Measurements from ENCODE around the gene RLBP1. TPM values are rescaled to one million over a fixed set of nuclear protein-coding genes. Genes with fewer than 3 reads are reported as not detected.

RLBP1 gene
- polyA plus RNA-seq, 1 donor from 2014 or later = 0.16 TPM

DNA sequence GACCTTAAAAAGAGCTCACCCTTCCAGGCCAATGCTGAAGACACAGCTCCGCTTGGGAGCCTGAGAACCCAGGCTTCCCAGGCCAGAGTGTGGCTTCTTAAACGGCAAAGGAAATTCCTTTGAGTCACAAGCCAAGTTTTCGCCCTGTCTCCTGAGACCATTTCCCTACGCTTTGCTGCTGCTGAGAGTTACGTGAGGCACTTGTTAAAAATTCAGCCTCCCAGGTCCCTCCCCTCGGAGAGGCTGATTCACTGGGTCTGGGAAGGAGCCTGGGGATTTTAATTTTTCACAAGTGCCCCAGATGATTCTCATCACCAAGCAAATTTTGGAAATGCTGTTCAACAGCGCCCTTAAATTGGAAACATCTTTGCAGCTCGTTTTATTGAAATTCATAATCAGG, 25.5 kb downstream of the RLBP1 start:
- Histone ChIP-seq H3K9ac (ENCODE audit: low read length) (no peak overlapping the region), H3K79me2 (replicated peaks; ENCODE audit: insufficient read depth, low read length) (no peaks in the 10 kb centered on the region), H3K4me3 (ENCODE audit: low read length) (no peak overlapping the region), H3K27ac (ENCODE audit: low read length) (no peak overlapping the region), H4K20me1 (ENCODE audit: insufficient read depth) (no peaks in the 10 kb centered on the region), H3K9me3 (ENCODE audit: low read length) (no peaks in the 10 kb centered on the region), H3K4me2 (ENCODE audit: low read length) (no peak overlapping the region), H3K27me3 (ENCODE audit: insufficient read depth, low read depth, low read length) (no peaks in the 10 kb centered on the region), H3K36me3 (ENCODE audit: insufficient read depth, low read length) (peaks cover 11% of the 10 kb centered on the region), H3K9me2 (ENCODE audit: insufficient read depth, low read length) (no peaks in the 10 kb centered on the region), H3F3A (ENCODE audit: insufficient read depth, low read length, poor library complexity, severe bottlenecking) (no peaks in the 10 kb centered on the region), H2AFZ (ENCODE audit: low read depth, low read length) (no peak overlapping the region)
- TF ChIP-seq, protein P1, sequence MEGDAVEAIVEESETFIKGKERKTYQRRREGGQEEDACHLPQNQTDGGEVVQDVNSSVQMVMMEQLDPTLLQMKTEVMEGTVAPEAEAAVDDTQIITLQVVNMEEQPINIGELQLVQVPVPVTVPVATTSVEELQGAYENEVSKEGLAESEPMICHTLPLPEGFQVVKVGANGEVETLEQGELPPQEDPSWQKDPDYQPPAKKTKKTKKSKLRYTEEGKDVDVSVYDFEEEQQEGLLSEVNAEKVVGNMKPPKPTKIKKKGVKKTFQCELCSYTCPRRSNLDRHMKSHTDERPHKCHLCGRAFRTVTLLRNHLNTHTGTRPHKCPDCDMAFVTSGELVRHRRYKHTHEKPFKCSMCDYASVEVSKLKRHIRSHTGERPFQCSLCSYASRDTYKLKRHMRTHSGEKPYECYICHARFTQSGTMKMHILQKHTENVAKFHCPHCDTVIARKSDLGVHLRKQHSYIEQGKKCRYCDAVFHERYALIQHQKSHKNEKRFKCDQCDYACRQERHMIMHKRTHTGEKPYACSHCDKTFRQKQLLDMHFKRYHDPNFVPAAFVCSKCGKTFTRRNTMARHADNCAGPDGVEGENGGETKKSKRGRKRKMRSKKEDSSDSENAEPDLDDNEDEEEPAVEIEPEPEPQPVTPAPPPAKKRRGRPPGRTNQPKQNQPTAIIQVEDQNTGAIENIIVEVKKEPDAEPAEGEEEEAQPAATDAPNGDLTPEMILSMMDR (IDR thresholded peaks at IDR 0.05; ENCODE audit: poor library complexity, severe bottlenecking) = no peak
- TF ChIP-seq EP300 (conservative IDR thresholded peaks at IDR 0.05; ENCODE audit: poor library complexity, severe bottlenecking) (no peak), RAD21 (conservative IDR thresholded peaks at IDR 0.05) (no peak), POLR2AphosphoS5 (IDR thresholded peaks at IDR 0.05) (no peak), SMC3 (conservative IDR thresholded peaks at IDR 0.05; ENCODE audit: poor library complexity) (no peak), REST (IDR thresholded peaks at IDR 0.05; ENCODE audit: borderline replicate concordance) (no peak), MXI1 (conservative IDR thresholded peaks at IDR 0.05; ENCODE audit: poor library complexity, severe bottlenecking) (no peak), TAF1 (IDR thresholded peaks at IDR 0.05; ENCODE audit: low read depth) (no peak), EZH2 (IDR thresholded peaks at IDR 0.05; ENCODE audit: borderline replicate concordance, insufficient read depth, low read length, poor library complexity, severe bottlenecking) (no peak)

GRCh38 chr15:89194608-89195007, 26.8 kb downstream of the RLBP1 start:
- no peak for TF ChIP-seq POLR2AphosphoS5 (IDR thresholded peaks at IDR 0.05)
- no peak for TF ChIP-seq EP300 (conservative IDR thresholded peaks at IDR 0.05; ENCODE audit: poor library complexity, severe bottlenecking)
- TF ChIP-seq, protein P1 (IDR thresholded peaks at IDR 0.05; ENCODE audit: poor library complexity, severe bottlenecking) = no peak
- no peak for TF ChIP-seq RAD21 (conservative IDR thresholded peaks at IDR 0.05)
- TF ChIP-seq EZH2 (IDR thresholded peaks at IDR 0.05; ENCODE audit: borderline replicate concordance, insufficient read depth, low read length, poor library complexity, severe bottlenecking) = no peak
- no peak for TF ChIP-seq REST (IDR thresholded peaks at IDR 0.05; ENCODE audit: borderline replicate concordance)
- TF ChIP-seq SMC3 (conservative IDR thresholded peaks at IDR 0.05; ENCODE audit: poor library complexity) = no peak
- TF ChIP-seq MXI1 (conservative IDR thresholded peaks at IDR 0.05; ENCODE audit: poor library complexity, severe bottlenecking) = no peak
- no peak for TF ChIP-seq TAF1 (IDR thresholded peaks at IDR 0.05; ENCODE audit: low read depth)
- no peaks in the 10 kb centered on the region for H3K27me3 ChIP-seq (ENCODE audit: insufficient read depth, low read depth, low read length)
- H3K4me2 ChIP-seq (ENCODE audit: low read length) = no peak overlapping the region
- H3K27ac ChIP-seq (ENCODE audit: low read length) = no peak overlapping the region
- H3K36me3 ChIP-seq (ENCODE audit: insufficient read depth, low read length) = peaks cover 11% of the 10 kb centered on the region
- H4K20me1 ChIP-seq (ENCODE audit: insufficient read depth) = no peaks in the 10 kb centered on the region
- H2AFZ ChIP-seq (ENCODE audit: low read depth, low read length) = no peak overlapping the region
- H3K9me2 ChIP-seq (ENCODE audit: insufficient read depth, low read length) = no peaks in the 10 kb centered on the region
- no peaks in the 10 kb centered on the region for H3K9me3 ChIP-seq (ENCODE audit: low read length)
- no peak overlapping the region for H3K9ac ChIP-seq (ENCODE audit: low read length)
- H3K79me2 ChIP-seq (replicated peaks; ENCODE audit: insufficient read depth, low read length) = no peaks in the 10 kb centered on the region
- H3K4me3 ChIP-seq (ENCODE audit: low read length) = no peak overlapping the region
- no peaks in the 10 kb centered on the region for H3F3A ChIP-seq (ENCODE audit: insufficient read depth, low read length, poor library complexity, severe bottlenecking)

Measured in neural cell (in vitro differentiated cells).